Body of pancreas (tissue), 4 donors: Measurements from ENCODE around the gene ATG10. TPM values are rescaled to one million over a fixed set of nuclear protein-coding genes. Genes with fewer than 3 reads are reported as not detected.

ENCODE experiments used
- ATAC-seq: fragments of 150-250 bp; one replicate; pipeline ENCODE4 v1.9.1; 2016
- DNase-seq, 4 donors: peaks; one replicate each; pipeline ENCODE4 v3.0.0-alpha.2; 2019
- H3K27ac ChIP-seq, 4 donors: fragments of 200-600 bp; sonication (generic); 1 replicate in 3 of 4; 2 replicates in 1 of 4; pipeline versions ENCODE4 v1.5.1 to v1.6.1; 2016 to 2019; ENCODE audit warnings: mild to moderate bottlenecking in 1 of 4, mixed read lengths in 1 of 4, moderate library complexity in 1 of 4
- H3K27me3 ChIP-seq, 2 donors: fragments of 200-600 bp; sonication (generic); one replicate each; pipeline ENCODE4 v1.6.0; 2016; ENCODE audit warnings: mild to moderate bottlenecking in 1 of 2
- H3K36me3 ChIP-seq, 2 donors: fragments of 200-600 bp; sonication (generic); replicated peaks in 1 of 2; 2 replicates each; pipeline ENCODE4 v1.5.1; 2016; ENCODE audit warnings: low read depth in 2 of 2; ENCODE audit not compliant: insufficient read depth in 1 of 2
- H3K4me1 ChIP-seq: fragments of 200-600 bp; sonication (generic); one replicate; pipeline ENCODE4 v1.6.0; 2016
- H3K4me3 ChIP-seq, 2 donors: fragments of 200-600 bp; sonication (generic); 1 replicate in 1 of 2; 2 replicates in 1 of 2; pipeline ENCODE4 v1.5.1; 2016 to 2019
- H3K9me3 ChIP-seq, 3 donors: fragments of 200-600 bp; sonication (generic); 1 replicate in 2 of 3; 2 replicates in 1 of 3; pipeline ENCODE4 v1.5.1; 2016
- POLR2A ChIP-seq, 3 donors: fragments of 450-650 bp; IDR thresholded peaks; one replicate each; pipeline ENCODE4 v1.6.1; 2016; ENCODE audit warnings: antibody characterized with exemption in 3 of 3, mild to moderate bottlenecking in 2 of 3
- WGBS, 2 donors: methylation state at CpG; one replicate each; pipeline ENCODE4 v1.1.5; 2017; 5-methylcytosine and 5-hydroxymethylcytosine counted together
- intact Hi-C: fragments of 100-400 bp; cut with DNase I; formaldehyde crosslinking; loops from one replicate; pipeline ENCODE4 v1.15.1; 2023
- total RNA-seq, 2 donors: library from RNA; depleted of rRNA; stranded (reverse); fragments of >200 nt; gene quantifications; one replicate each; pipeline ENCODE4 v1.1.0, GENCODE V29; 2016
- TF ChIP-seq, protein P1 (sequence below), 7 experiments: fragments of 450-650 bp in 4 of 7; fragments of 200-600 bp in 3 of 7; sonication (generic) in 3 of 7; IDR thresholded peaks; one replicate each; pipeline ENCODE4 v1.5.1; 2016 to 2019; ENCODE audit warnings: antibody characterized with exemption in 7 of 7

ATG10 gene
- 1 to 10 TPM; 2.9 to 4.6 TPM for total RNA-seq

DNA sequence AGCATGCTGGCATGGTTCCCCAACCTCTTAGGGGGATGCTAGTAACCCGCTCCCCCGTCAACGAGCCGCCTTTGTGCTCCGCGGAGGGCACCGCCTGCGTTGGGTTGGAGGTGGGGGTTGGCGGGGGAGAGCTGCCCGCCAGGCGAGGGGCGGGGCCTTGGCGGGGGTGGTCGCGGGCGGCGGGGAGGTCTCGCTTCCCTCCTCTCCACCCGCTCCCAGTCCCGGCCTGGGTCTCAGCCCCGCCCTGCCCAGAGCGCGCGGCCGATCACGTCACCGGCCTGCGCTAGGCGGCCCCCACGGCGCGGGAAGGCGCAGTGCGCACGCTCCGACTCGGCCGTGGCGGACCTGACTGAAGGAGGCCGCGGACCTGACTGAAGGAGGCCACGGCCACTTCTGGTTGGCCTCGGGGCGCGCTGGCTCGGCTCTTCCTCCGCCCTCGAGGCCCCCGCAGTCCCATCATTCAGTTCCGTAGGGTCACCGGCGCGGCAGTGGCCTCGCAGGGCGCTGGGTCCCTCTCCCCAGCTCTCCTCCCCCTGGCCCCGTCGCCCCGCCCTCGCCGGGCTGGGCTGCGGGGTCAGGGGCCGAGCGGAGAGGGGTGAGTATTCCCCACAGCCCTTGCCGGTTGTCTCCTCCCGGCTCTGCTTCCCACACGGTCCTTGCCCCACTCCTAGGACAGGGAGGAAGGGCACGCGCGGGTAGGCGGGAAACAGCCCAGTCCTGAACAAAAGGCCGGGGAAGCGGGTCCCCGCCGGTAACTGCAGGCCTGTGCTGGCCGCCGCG is at the start of gene ATG10:
Gene ATG10 (plus strand): TSS at position 312 of the 780 bp plus-strand sequence. CDS start 15,548 bp downstream, outside the sequence.
- peak within 1 kb of the TSS; percentile 25 to 41 for H3K4me3 ChIP-seq
- H3K36me3 ChIP-seq, result no peaks in the 10 kb centered on the region
- WGBS, 2 donors, result 0% methylated on average over 10 to 72 of the region's 77 CpGs
- DNase-seq (peak; percentile 89 to 93 (median 90)), ATAC-seq (peak; percentile 97)
- H3K27me3 ChIP-seq, result no peaks in the 10 kb centered on the region
- H3K4me1 ChIP-seq, result peaks cover 11% of the 10 kb centered on the region
- peak within 1 kb of the TSS; percentile 96 to 100 (median 98) for H3K27ac ChIP-seq
- no peaks in the 10 kb centered on the region for H3K9me3 ChIP-seq
- intact Hi-C loops, result no loop called here
- TF ChIP-seq, protein P1, sequence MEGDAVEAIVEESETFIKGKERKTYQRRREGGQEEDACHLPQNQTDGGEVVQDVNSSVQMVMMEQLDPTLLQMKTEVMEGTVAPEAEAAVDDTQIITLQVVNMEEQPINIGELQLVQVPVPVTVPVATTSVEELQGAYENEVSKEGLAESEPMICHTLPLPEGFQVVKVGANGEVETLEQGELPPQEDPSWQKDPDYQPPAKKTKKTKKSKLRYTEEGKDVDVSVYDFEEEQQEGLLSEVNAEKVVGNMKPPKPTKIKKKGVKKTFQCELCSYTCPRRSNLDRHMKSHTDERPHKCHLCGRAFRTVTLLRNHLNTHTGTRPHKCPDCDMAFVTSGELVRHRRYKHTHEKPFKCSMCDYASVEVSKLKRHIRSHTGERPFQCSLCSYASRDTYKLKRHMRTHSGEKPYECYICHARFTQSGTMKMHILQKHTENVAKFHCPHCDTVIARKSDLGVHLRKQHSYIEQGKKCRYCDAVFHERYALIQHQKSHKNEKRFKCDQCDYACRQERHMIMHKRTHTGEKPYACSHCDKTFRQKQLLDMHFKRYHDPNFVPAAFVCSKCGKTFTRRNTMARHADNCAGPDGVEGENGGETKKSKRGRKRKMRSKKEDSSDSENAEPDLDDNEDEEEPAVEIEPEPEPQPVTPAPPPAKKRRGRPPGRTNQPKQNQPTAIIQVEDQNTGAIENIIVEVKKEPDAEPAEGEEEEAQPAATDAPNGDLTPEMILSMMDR (IDR thresholded peaks at IDR 0.05), result no peak
- peak; percentile 94 to 96 (median 95) for TF ChIP-seq POLR2A (IDR thresholded peaks at IDR 0.05)

DNA sequence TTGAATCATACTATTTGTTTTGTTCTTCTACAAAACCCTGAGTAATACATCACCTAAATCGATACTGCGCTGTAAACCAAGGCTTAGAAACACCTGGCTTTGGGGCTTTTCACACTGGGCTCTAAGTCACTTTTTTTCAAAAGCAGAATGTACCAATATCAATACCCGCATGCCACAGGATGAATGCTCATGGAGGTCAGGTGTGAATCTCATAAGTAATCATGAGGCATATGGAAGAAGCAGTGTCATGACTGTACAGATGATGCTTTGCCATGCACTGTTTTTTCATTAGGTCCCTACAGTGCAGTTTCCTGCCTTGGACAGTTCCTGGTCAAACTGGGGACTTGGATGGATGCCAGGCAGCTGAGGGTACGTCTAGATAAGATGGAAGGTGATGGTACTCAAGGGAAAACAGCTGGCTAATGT is 49.0 kb upstream of the ATG10 start:
- 67 to 73% methylated on average over 4 of the region's 4 CpGs for WGBS, 2 donors
- Histone ChIP-seq H3K36me3 (no peaks in the 10 kb centered on the region), H3K27ac (no peak overlapping the region), H3K4me3 (no peak overlapping the region), H3K9me3 (peaks cover 0 to 2% (median 0%) of the 10 kb centered on the region in 3 donors), H3K4me1 (no peaks in the 10 kb centered on the region), H3K27me3 (no peaks in the 10 kb centered on the region)
- intact Hi-C loops, result no loop called here
- TF ChIP-seq POLR2A (IDR thresholded peaks at IDR 0.05), result no peak
- TF ChIP-seq, protein P1 (IDR thresholded peaks at IDR 0.05), result no peak
- ATAC-seq (no peak), DNase-seq (peak in 1 of 4 donors; percentile 13)

DNA sequence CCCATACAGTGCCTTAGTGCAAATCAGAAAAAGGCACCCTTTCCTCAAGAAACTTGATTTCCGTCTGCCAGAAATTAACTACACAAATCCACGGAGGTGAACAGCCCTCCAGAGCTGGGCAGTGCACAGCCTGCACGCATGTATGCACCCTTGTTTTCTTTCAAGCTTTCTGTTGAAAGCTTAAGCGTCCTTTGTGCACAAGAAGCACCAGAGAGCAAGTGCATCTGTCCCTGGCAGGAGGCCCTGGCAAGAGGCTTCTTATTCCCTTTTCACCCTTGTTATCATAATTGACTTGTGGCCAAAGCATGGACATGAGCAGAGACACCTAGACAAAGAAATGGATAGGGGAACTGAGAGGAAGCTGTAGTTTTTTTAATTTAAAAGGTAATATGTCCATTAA is 47.4 kb upstream of the ATG10 start:
- H3K27ac ChIP-seq, result no peak overlapping the region
- no peaks in the 10 kb centered on the region for H3K4me1 ChIP-seq
- H3K27me3 ChIP-seq, result no peaks in the 10 kb centered on the region
- no peak for DNase-seq
- no peak overlapping the region for H3K4me3 ChIP-seq
- intact Hi-C loops, result no loop called here
- peaks cover 0 to 4% (median 0%) of the 10 kb centered on the region in 3 donors for H3K9me3 ChIP-seq
- no peak for ATAC-seq
- whole genome bisulfite sequencing, 2 donors, result 63 to 70% methylated on average over 4 of the region's 4 CpGs
- no peaks in the 10 kb centered on the region for H3K36me3 ChIP-seq
- TF ChIP-seq, protein P1 (IDR thresholded peaks at IDR 0.05), result no peak
- no peak for TF ChIP-seq POLR2A (IDR thresholded peaks at IDR 0.05)

DNA sequence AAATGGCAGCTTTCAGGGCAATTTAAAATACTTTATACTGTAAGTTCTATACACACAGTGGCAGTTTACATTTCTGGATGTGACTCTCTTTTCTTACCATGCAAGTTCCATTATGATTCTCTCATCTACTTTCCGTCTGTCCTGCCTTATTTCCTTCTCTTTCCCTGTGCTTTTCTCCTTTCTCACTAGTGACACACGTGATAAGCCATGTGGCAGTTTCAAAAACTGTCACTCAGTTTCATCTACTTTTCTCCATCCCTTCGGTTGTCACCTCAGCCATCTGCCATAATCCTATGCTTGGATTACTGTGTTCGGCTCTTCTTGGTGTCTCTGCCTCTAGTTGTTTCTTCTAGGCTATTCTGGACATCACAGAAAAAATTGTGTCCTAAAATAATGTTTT is 46.8 kb upstream of the ATG10 start:
- Histone ChIP-seq H3K4me1 (no peaks in the 10 kb centered on the region), H3K27ac (no peak overlapping the region), H3K36me3 (no peaks in the 10 kb centered on the region), H3K27me3 (no peaks in the 10 kb centered on the region), H3K9me3 (peaks cover 0 to 4% (median 0%) of the 10 kb centered on the region in 3 donors), H3K4me3 (no peak overlapping the region)
- WGBS, 2 donors, result 71 to 82% methylated on average over 4 of the region's 4 CpGs
- DNase-seq (no peak), ATAC-seq (no peak)
- TF ChIP-seq, protein P1 (IDR thresholded peaks at IDR 0.05), result no peak
- TF ChIP-seq POLR2A (IDR thresholded peaks at IDR 0.05), result no peak
- intact Hi-C loops, result no loop called here
